ENCODE measurements around the gene ACTN4.

GRCh38 chr19:38678891-38679494 is 31.5 kb downstream of the ACTN4 start:
- no peak for TF ChIP-seq CTCF (IDR thresholded peaks at IDR 0.05)
- TF ChIP-seq POLR2AphosphoS5 (IDR thresholded peaks at IDR 0.05; ENCODE audit: low read depth, low read length): no peak

All from Panc1 (cell line).